Activated CD8-positive, alpha-beta memory T cell treated with anti-CD3 and anti-CD28 coated beads for 24 hours (primary cell): Measurements from ENCODE around the gene DUSP18.
"Not testable (repeated sequence)": the region's sequence is repeated elsewhere in the genome, so short reads cannot be mapped to it uniquely, and the experiment has no call there.

ENCODE experiments used
- DNase-seq: peaks from one replicate; pipeline ENCODE4 v3.0.0-alpha.2; 2020

The DUSP18 gene

DNA sequence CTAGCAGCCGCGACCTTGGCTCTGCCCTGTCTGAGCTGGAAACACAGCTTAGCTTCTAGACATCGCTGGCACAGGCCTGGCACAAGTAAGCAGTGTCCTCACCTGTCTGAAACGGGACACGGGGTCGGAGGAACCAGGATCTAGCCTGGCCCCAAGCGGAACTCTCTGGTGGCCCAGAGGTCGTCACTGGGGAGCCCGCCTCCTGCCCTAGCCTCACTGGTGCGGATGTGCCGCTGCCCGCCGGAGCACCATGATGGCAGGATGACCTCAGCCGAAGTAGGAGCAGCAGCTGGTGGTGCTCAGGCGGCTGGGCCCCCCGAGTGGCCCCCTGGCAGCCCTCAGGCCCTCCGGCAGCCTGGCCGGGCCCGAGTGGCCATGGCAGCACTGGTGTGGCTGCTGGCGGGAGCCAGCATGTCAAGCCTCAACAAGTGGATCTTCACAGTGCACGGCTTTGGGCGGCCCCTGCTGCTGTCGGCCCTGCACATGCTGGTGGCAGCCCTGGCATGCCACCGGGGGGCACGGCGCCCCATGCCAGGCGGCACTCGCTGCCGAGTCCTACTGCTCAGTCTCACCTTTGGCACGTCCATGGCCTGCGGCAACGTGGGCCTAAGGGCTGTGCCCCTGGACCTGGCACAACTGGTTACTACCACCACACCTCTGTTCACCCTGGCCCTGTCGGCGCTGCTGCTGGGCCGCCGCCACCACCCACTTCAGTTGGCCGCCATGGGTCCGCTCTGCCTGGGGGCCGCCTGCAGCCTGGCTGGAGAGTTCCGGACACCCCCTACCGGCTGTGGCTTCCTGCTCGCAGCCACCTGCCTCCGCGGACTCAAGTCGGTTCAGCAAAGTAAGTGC is 31.2 kb downstream of the DUSP18 start:
- DNase-seq, result peak; percentile 74

DNA sequence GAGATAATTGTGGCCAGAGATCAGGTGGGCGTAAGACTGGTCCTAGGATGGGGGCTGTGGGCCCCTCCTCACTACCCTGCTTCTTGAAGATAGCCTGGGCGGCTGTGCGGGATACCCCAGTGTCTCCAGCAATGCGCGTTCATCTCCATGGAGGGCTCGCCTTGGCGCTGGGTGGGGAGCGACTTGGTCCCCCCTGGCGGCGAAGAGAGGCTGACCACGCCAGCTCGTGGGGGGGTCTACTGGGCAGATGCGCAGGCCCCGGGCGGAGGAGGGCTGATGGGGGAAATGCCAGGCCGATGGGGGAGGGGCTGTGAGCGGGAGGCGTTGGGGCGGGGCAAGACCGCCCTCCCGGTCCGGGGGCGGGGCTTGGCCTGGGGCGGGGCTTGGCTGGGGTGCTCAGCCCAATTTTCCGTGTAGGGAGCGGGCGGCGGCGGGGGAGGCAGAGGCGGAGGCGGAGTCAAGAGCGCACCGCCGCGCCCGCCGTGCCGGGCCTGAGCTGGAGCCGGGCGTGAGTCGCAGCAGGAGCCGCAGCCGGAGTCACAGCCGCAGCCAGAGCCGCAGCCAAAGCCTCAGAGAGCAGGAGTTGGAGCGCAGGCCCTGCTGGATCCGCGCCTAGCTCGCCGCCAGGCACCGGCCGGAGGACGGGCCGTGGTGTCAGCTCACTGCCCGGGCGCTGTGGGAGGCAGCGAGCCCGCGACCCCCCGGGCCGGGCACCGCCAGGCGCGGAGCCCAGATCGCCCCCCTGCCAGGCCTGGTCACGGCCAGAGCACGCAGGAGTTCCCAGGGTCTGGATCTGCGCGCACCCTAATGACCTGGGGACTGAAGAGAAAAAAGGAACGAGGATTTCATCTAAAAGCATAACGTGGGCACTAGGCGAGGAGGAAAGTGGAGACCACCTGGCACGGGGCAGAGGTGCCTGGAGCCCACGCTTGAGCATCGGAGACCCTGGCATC is 32.1 kb downstream of the DUSP18 start, which contains the start of gene SLC35E4:
TSS of gene SLC35E4 (plus strand) at position 509 of the 953 bp plus-strand sequence. CDS start 670 bp downstream, outside the sequence.
- DNase-seq, result peak; percentile 99

DNA sequence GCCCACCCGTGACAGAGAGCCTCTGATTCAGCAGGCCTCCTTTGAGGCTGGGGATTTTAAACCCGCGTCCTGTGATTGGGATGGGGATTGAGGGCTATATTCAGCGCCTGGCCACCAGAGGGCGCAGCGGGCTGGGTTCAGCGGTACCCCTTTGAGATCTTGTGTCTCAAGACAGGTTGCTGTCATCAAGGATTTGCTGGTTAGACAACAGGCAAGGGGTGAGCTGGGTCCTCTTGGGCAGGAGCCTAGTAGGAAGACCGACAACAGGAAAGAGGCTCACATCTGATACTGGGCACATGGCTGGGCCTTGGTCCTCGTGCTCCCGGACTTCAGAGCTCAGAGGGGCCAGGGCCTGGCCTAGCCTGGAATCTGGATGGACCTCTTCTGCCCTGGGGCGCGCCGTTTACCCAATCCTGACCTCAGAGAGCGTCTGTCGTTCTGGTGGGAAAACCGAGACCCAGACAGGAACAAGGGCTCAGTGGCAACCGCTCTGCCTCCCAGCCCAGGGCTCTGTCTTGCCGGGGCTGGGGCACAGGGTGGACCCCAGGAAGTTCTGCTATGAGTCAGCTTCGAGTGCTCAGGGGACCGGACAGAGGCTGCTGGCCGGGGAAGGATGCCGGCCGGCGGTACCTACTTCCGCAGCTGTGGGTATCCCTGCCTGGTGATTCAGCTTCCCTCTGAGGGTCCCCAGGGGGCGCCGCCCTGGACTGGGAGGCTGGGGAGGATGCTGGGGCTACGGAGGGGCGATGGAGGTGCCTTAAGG is 33.0 kb downstream of the DUSP18 start:
- DNase-seq, result peak; percentile 97

DNA sequence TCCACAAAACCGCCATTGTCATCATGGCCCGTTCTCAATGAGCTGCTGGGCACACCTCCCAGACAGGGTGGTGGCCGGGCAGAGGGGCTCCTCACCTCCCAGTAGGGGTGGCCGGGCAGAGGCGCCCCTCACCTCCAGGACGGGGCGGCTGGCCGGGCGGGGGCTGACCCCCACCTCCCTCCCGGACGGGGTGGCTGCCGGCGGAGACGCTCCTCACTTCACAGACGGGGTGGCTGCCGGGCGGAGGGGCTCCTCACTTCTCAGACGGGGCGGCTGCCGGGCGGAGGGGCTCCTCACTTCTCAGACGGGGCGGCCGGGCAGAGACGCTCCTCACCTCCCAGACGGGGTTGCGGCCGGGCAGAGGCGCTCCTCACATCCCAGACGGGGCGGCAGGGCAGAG is 36.2 kb downstream of the DUSP18 start:
- not testable (repeated sequence) for DNase-seq

DNA sequence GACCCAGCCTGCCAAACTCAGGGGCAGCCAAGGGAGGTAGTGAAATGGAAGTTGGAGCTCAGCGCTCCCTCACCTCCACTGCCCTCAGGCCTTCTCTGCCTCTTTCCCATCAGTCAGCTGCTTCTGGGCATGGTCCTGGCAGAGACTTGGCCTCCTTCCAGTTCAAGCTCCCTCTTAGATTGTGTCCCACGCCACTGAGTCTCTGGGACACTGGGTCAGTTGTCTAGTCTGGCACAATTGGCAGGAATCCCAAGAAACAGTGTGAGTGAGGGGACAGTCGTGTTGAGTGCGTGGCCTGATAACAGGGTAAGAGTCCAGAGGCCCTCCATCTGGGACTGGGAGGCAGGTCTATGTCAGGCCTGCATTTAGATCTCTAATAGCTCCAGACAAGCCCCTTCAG is 39.2 kb downstream of the DUSP18 start:
- DNase-seq, result no peak

DNA sequence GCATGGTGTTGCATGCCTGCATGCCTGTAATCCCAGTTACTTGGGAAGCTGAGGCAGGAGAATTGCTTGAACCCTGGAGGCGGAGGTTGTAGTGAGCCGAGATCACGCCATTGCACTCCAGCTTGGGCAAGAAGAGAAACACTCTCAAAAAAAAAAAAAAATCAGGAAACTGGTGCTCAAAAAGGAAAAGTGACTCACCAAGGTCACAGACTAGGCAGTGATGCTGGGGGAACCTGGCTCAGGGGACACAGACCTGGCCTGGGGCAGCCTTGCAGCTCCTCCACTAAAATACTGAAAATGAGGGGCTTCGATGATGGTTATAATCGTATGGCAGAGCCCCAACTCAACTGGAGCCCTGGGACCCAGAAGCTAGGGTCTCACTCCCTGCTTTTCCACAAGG is 40.2 kb downstream of the DUSP18 start:
- DNase-seq, result no peak

DNA sequence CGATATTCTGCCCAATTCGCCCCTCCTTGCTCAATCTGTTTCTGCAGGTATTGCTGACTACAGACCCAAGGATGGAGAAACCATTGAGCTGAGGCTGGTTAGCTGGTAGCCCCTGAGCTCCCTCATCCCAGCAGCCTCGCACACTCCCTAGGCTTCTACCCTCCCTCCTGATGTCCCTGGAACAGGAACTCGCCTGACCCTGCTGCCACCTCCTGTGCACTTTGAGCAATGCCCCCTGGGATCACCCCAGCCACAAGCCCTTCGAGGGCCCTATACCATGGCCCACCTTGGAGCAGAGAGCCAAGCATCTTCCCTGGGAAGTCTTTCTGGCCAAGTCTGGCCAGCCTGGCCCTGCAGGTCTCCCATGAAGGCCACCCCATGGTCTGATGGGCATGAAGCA is 41.3 kb downstream of the DUSP18 start:
- no peak for DNase-seq

DNA sequence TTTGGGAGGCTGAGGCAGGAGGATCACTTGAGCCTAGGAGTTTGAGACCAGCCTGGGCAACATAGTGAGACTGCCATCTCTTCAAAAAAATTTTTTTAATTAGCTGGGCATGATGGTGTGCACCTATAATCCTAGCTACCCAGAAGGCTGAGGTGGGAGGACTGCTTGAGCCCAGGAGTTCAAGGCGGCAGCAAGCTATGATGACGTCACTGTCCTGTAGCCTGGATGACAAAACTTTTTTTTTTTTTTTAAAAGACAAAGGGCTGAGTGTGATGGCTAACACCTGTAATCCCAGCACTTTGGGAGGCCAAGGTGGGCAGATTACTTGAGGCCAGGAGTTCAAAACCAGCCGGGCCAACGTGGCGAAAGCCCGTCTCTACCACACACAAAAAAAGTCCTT is 47.8 kb downstream of the DUSP18 start:
- not testable (repeated sequence) for DNase-seq

DNA sequence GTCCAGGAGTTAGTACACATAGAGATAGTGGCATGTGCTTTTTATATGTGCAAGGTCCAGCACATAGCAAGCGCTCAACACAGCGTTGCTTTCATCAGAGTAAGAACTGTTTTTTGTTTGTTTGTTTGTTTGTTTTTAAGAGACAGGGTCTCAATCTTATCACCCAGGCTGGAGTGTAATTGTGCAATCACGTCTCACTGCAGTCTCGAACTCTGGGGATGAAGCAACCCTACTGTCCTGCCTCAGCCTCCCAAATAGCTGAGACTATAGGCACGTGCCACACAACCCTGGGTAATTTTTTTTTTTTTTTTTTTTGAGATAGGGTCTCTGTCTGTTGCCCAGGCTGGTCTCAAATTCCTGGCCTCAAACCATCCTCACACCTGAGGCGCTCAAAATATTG is 49.9 kb downstream of the DUSP18 start:
- DNase-seq, result no peak

DNA sequence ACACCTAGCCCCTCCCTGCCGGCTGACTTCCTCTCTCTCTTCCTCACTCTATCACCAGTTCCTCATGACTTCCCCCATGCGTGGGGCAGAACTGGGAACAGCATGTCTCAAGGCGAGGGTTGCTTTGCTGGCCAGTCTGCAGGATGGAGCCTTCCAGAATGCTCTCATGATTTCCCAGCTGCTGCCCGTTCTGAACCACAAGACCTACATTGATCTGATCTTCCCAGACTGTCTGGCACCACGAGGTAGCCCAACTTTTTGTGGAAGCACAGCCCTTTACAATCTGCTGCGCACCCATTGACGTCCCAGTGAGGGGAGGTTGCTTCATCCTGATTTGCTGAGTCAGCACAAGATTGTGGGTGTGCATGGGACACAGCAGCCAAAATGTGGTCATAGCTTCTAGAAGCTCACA is 52.1 kb downstream of the DUSP18 start:
- no peak for DNase-seq

DNA sequence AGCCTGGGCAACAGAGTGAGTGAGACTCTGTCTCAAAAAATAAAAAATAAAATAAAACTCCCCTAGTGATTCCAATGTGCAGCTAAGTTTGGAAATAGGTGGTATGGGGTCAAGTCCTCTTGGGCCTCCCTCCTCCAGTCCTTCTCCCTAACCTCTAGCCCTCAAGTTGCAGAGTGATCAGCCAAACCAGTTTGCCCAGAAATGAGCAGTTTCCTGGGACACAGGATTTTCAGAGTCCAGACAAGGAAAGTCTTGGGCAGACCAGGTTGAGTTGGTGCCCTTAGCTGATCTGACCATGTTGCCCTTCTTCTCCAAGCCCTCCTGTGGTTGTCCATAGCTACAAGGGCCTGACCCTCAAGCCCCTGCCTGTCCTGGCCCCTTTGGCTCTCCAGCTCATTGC is 52.8 kb downstream of the DUSP18 start:
- DNase-seq, result no peak

DNA sequence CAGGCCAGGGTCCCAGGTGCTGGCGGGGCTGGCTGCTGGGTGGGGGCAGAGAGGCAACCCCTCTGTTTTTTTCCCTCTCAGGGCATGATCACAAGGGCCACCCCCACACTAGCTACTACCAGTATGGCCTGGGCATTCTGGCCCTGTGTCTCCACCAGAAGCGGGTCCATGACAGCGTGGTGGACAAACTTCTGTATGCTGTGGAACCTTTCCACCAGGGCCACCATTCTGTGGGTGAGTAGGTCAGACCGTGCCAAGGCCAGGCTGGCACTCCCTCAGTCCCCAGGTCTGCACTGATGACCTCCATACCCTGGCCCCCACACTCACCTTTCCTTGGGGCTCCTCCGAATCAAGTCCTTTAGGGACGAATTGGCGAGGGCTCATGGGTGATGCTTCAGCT is 53.4 kb downstream of the DUSP18 start:
- DNase-seq, result no peak

DNA sequence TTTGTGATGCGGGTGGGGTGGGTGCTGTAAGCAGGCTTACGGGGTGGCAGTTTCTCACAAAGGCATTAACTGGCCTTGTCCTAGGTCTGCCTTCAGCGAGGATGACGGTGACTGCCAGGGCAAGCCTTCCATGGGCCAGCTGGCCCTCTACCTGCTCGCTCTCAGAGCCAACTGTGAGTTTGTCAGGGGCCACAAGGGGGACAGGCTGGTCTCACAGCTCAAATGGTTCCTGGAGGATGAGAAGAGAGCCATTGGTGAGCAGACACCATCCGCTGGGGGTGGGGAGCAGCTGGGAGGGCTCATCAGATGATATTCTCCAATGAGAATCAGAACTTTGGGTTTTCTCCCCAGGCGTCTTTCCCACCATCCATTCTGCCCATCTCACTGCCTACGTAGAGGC is 54.9 kb downstream of the DUSP18 start:
- no peak for DNase-seq
